Kasumi-1 (cell line): Measurements from ENCODE around the gene HERC2.
"Not testable (repeated sequence)": the region's sequence is repeated elsewhere in the genome, so short reads cannot be mapped to it uniquely, and the experiment has no call there.

ENCODE experiments used
- DNase-seq, 2 experiments: peaks; one replicate each; lab custom pipeline; 2025; lab: John Stamatoyannopoulos, UW

Gene HERC2

GRCh38 chr15:28281876-28282275, 40.1 kb downstream of the HERC2 start:
- no peak for DNase-seq

GRCh38 chr15:28274635-28275034, 47.3 kb downstream of the HERC2 start:
- no peak for DNase-seq

- no peak for DNase-seq
Observed at GRCh38 chr15:28273873-28274610, 47.9 kb downstream of the HERC2 start.

- DNase-seq = no peak
Observed at GRCh38 chr15:28273468-28273867, 48.5 kb downstream of the HERC2 start.

GRCh38 chr15:28272587-28272986, 49.4 kb downstream of the HERC2 start:
- DNase-seq = no peak

- DNase-seq = no peak
Observed at GRCh38 chr15:28271697-28272260, 50.2 kb downstream of the HERC2 start.

- no peak for DNase-seq
Observed at GRCh38 chr15:28269097-28269496, 52.9 kb downstream of the HERC2 start.

- no peak for DNase-seq
Observed at GRCh38 chr15:28267727-28268126, 54.3 kb downstream of the HERC2 start.

GRCh38 chr15:28265334-28266019, 56.5 kb downstream of the HERC2 start:
- DNase-seq = no peak

- DNase-seq = no peak
Observed at GRCh38 chr15:28264166-28264565, 57.8 kb downstream of the HERC2 start.

- DNase-seq = no peak
Observed at GRCh38 chr15:28262438-28262837, 59.5 kb downstream of the HERC2 start.

- no peak for DNase-seq
Observed at GRCh38 chr15:28260722-28261121, 61.3 kb downstream of the HERC2 start.

- no peak for DNase-seq
Observed at GRCh38 chr15:28260317-28260716, 61.7 kb downstream of the HERC2 start.

GRCh38 chr15:28255965-28256364, 66.0 kb downstream of the HERC2 start:
- no peak for DNase-seq

GRCh38 chr15:28252831-28253230, 69.1 kb downstream of the HERC2 start:
- no peak for DNase-seq

GRCh38 chr15:28246605-28247004, 75.4 kb downstream of the HERC2 start:
- no peak for DNase-seq

- no peak for DNase-seq
Observed at GRCh38 chr15:28243901-28244300, 78.1 kb downstream of the HERC2 start.

GRCh38 chr15:28243399-28243798, 78.6 kb downstream of the HERC2 start:
- DNase-seq = no peak

- not testable (repeated sequence) for DNase-seq
Observed at GRCh38 chr15:28238296-28238695, 83.7 kb downstream of the HERC2 start.

GRCh38 chr15:28231743-28232142, 90.2 kb downstream of the HERC2 start:
- DNase-seq = not testable (repeated sequence)

GRCh38 chr15:28231336-28231735, 90.6 kb downstream of the HERC2 start:
- DNase-seq = not testable (repeated sequence)

GRCh38 chr15:28228990-28229640, 92.9 kb downstream of the HERC2 start:
- not testable (repeated sequence) for DNase-seq

GRCh38 chr15:28228096-28228495, 93.9 kb downstream of the HERC2 start:
- no peak for DNase-seq
